ENCODE results near the gene BPNT1. TPM values are rescaled to one million over a fixed set of nuclear protein-coding genes. Genes with fewer than 3 reads are reported as not detected.
"Not testable (repeated sequence)": the region's sequence is repeated elsewhere in the genome, so short reads cannot be mapped to it uniquely, and the experiment has no call there.

Gene BPNT1
- 10 to 100 TPM in 11 of 12 donors, not detected in 1; 17.0 to 31.6 (median 24.6) TPM for polyA plus RNA-seq (ENCODE audit: insufficient read length in 12 of 12)
- long read RNA-seq, donor 1, partial matches to known transcripts: 28 of 28 reads
- long read RNA-seq, donor 1, other reads (novel, unspliced or antisense): 0 of 28 reads
- long read RNA-seq, donor 2, partial matches to known transcripts: 0 of 2 reads
- long read RNA-seq, donor 2, other reads (novel, unspliced or antisense): 0 of 2 reads
- long read RNA-seq, donor 3, partial matches to known transcripts: 0 of 1 reads
- long read RNA-seq, donor 3, other reads (novel, unspliced or antisense): 0 of 1 reads
- long read RNA-seq, donor 4: 0 reads
- long read RNA-seq, donor 5, transcript BPNT1-201 (9 exons, 2,465 nt): major isoform, 9 of 9 reads
- long read RNA-seq, donor 5, partial matches to known transcripts: 0 of 9 reads
- long read RNA-seq, donor 5, other reads (novel, unspliced or antisense): 0 of 9 reads
- long read RNA-seq, donor 6, partial matches to known transcripts: 7 of 8 reads
- long read RNA-seq, donor 6, other reads (novel, unspliced or antisense): 0 of 8 reads
- long read RNA-seq, donor 7, partial matches to known transcripts: 0 of 1 reads
- long read RNA-seq, donor 7, other reads (novel, unspliced or antisense): 0 of 1 reads
- long read RNA-seq, donor 8, transcript BPNT1-201 (9 exons, 2,465 nt): major isoform, 7 of 7 reads
- long read RNA-seq, donor 8, partial matches to known transcripts: 0 of 7 reads
- long read RNA-seq, donor 8, other reads (novel, unspliced or antisense): 0 of 7 reads
- long read RNA-seq, donor 9, partial matches to known transcripts: 0 of 1 reads
- long read RNA-seq, donor 9, other reads (novel, unspliced or antisense): 0 of 1 reads
- long read RNA-seq, donor 10, partial matches to known transcripts: 0 of 3 reads
- long read RNA-seq, donor 10, other reads (novel, unspliced or antisense): 0 of 3 reads
- long read RNA-seq, donor 11, partial matches to known transcripts: 0 of 2 reads
- long read RNA-seq, donor 11, other reads (novel, unspliced or antisense): 0 of 2 reads

GRCh38 chr1:220089650-220090556, at the start of gene BPNT1:
Gene BPNT1, minus strand, starts transcription at chr1:220089788. Its CDS starts 9,942 bp downstream, at chr1:220079846.
- peak; percentile 96 for DNase-seq

- peak; percentile 30 for DNase-seq
Measured at GRCh38 chr1:220137019-220137786, 47.6 kb upstream of the BPNT1 start.

- no peak for DNase-seq
Measured at GRCh38 chr1:220135755-220136154, 46.2 kb upstream of the BPNT1 start.

GRCh38 chr1:220129479-220130210, 40.1 kb upstream of the BPNT1 start:
- DNase-seq: no peak

GRCh38 chr1:220127076-220127475, 37.5 kb upstream of the BPNT1 start:
- no peak for DNase-seq

GRCh38 chr1:220124542-220124941, 35.0 kb upstream of the BPNT1 start:
- no peak for DNase-seq

GRCh38 chr1:220123889-220124288, 34.3 kb upstream of the BPNT1 start:
- no peak for DNase-seq

- no peak for DNase-seq
Measured at GRCh38 chr1:220123066-220123465, 33.5 kb upstream of the BPNT1 start.

- no peak for DNase-seq
Measured at GRCh38 chr1:220121791-220122530, 32.4 kb upstream of the BPNT1 start.

GRCh38 chr1:220119043-220119512, 29.5 kb upstream of the BPNT1 start:
- no peak for DNase-seq

GRCh38 chr1:220113136-220113695, 23.6 kb upstream of the BPNT1 start:
- DNase-seq: no peak

GRCh38 chr1:220112600-220112999, 23.0 kb upstream of the BPNT1 start:
- not testable (repeated sequence) for DNase-seq

- not testable (repeated sequence) for DNase-seq
Measured at GRCh38 chr1:220110473-220110872, 20.9 kb upstream of the BPNT1 start.

GRCh38 chr1:220099826-220100225, 10.2 kb upstream of the BPNT1 start:
- no peak for DNase-seq

- peak; percentile 85 for DNase-seq
Measured at GRCh38 chr1:220094016-220094911, 4.7 kb upstream of the BPNT1 start, which contains the start of gene IARS2. Gene IARS2, plus strand, starts transcription at chr1:220094132. Its CDS starts 85 bp downstream, at chr1:220094217.

GRCh38 chr1:220093361-220094015, 3.9 kb upstream of the BPNT1 start:
- no peak for DNase-seq

GRCh38 chr1:220092694-220093093, 3.1 kb upstream of the BPNT1 start:
- no peak for DNase-seq

Measured in muscle of arm (tissue), 14 donors.